HuH-7.5 (cell line): Measurements from ENCODE around the gene SLC31A1.

Source experiments
- DNase-seq: peaks from one replicate; pipeline ENCODE4 v3.0.0; 2011; ENCODE audit warnings: low spot score

SLC31A1 gene

GRCh38 chr9:113307396-113307975, 86.1 kb downstream of the SLC31A1 start:
- no peak for DNase-seq

GRCh38 chr9:113309204-113309813, 88.0 kb downstream of the SLC31A1 start:
- peak; percentile 17 for DNase-seq

GRCh38 chr9:113310538-113310937, 89.2 kb downstream of the SLC31A1 start:
- no peak for DNase-seq

- no peak for DNase-seq
Measured at GRCh38 chr9:113311961-113312360, 90.6 kb downstream of the SLC31A1 start.

GRCh38 chr9:113313261-113313660, 91.9 kb downstream of the SLC31A1 start:
- DNase-seq = no peak
